Stimulated activated CD4-positive, alpha-beta T cell treated with anti-CD3 and anti-CD28 coated beads, Interleukin-4, amount 100 ng/mL, for 1 hour (primary cell): Measurements from ENCODE around the gene ZNF134.

Experiments
- DNase-seq: peaks from one replicate; pipeline ENCODE4 v3.0.0-alpha.2; 2020

The ZNF134 gene

DNA sequence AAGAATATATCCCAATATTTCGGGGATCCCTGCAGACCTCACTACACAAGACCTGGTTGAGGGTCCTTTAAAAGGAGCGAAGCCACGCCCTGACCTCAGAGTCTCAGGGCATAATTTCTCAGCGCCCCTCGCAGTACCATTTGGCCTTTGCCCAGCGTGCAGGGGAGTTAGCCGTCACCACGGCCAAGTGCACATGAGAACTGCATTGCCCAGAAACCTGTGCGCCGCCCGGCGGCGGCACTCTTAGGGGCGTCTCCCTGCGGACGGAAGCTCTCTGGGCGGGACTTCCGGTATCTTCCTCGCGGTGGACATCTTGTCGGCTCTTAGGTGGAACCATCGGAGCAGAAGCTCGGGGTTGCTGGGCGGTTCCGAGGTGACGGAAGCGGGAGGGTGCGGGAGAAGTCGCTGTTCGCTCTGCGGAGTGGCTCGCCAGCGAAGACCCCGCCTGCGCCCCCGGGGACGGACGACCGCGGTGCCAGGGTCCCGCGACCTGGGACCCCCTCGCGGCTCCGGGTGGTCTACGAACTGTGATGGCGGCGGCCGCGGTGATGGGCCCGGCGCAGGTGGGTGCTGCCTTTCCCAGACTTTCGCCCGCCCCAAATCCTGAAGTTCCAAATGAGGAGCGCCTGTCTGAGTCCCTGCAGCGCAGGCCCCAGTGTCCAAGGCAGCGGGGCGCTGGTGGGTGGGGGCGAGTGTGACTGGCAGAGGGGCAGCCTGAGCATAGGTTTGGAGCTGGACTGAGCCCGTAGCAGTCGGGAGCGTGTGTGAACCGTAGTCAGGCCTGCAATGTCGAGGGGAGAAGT, at the start of gene ZNF134:
TSS of gene ZNF134 (plus strand) at position 302 of the 803 bp plus-strand sequence. CDS start 5,227 bp downstream, outside the sequence.
- peak; percentile 91 for DNase-seq

DNA sequence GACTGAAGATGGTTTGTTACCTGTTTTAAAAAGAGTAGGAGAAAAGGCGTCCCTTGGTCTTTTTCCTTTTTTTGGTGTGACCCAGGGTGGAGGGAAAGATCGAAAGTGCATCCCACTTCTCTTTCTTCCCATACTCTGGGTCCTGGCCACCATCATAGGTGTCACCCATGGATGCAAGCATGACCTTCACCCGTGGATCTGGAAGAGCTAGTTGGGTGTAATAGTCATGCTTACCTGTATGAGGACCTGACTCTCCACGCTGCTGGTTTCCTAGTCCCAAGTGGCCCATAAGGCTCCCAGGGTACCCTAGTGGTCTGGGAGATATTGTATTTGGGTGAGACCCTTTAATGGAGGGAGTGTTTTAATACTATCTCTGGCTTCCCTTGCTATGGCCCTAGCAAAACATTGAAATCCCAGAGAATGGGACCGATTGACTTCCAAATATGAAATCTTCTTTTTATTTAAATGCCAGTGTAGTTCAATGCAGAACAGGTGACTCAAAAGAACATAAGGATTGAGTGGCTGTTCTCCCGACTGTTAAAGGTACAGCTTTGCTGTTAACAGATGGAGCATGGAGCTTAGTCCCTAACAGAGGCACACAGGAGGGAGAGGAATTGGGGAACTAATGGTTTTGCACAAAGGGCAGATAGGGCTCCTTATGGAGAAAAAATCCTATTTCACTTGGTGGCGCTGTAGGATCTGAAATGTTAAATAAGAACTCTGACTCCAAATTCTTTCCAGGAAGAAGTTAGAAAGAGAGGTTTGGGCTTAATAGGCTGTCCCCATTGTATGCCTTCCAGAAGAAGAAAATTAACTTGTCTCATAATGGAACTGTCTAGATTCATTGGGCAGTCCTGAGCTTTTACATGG, 47.4 kb upstream of the ZNF134 start:
- no peak for DNase-seq

DNA sequence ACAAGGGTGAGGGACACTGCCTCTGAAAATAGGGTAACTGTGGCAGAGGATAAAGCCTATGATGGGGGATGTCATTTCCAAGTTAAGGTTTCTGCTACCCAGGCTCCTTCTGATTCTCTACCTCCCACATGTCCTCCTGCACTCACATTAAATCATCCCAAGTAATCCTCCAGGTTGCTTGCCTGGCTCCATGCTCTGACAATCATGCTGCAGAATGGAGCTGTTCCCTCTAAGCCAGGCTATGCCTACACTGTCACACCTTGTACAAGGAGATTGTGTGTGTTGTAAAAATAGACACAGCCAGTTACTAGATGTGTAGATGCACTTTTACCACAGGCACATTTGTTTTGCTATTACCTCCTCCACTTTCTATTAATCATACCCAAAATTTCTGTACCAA, 43.3 kb upstream of the ZNF134 start:
- DNase-seq = no peak

DNA sequence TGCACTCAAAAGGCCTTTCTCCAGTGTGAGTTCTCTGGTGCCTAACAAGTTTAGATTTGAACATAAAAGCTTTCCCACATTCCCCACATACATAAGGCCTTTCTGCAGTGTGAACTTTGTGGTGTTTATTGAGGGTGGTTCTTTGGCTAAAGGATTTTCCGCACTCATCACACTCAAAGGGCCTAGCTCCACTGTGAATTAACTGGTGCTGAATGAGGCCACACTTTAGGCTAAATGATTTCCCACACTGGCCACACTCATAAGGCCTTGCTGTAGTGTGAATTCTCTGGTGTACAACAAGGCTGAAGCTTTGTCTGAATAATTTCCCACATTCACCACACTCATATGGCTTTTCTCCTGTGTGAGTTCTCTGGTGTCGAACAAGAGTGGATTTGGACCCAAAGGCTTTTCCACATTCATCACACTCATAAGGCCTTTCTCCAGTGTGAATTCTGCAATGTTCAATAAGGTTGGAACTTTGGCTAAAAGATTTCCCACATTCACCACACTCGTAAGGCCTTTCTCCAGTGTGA, 41.6 kb upstream of the ZNF134 start:
- no peak for DNase-seq

DNA sequence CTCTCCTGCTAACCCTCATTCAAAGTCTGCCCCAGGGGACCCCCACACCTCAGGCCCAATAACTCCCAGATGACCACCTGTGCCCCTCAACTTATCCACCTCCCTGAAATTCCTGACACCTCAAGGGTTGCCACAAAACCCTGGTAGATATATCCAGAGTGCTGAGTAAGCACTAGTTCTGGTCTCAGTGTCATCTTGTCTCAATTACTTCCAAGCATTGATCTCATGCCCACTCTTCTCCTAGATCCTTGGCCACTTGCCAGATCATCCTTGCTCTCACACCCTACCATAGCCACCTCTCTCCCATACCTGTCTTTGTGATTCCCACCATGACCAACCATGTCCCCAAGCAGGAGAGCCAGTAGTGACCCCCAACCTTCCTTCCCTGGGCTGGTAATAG, 37.4 kb upstream of the ZNF134 start:
- no peak for DNase-seq

DNA sequence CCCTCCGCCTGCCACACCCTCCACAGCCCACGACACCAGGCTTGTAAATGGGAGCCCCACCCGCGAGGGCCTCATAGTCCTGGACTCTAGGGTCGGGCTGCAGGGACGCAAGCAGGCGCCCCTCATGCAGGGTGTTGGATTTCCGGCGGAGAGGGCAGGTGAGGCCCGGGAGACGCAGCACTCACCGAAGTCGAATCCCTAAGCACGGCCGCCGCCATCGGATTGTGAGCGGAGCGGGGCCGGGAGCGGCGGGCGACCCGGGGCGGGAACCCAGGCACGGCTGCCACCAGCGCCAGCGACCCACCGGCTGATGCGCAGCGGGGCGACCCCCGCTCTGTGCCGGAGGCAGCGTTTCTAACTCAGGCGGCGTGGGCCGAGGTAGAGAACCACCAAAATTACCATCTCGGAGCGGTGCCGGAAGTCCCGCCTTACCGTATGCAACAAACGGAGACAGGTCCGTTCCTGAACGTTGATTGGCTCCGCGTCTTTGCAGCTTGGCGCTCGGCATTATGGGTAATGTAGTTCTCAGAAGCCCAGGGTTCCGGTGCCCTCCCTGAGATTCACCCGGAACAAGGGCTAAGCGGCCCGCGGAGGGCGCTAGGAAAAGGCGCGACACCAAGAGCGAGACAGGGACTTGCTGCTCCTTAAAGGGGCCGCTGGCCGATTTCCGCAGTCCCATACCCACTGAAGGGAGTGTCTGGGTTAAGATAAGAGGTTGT, 35.4 kb upstream of the ZNF134 start, which contains the start of gene ZNF416:
TSS of gene ZNF416 (minus strand) at position 425 of the 719 bp plus-strand sequence. CDS start at position 218, 207 bp downstream.
- peak; percentile 91 for DNase-seq

DNA sequence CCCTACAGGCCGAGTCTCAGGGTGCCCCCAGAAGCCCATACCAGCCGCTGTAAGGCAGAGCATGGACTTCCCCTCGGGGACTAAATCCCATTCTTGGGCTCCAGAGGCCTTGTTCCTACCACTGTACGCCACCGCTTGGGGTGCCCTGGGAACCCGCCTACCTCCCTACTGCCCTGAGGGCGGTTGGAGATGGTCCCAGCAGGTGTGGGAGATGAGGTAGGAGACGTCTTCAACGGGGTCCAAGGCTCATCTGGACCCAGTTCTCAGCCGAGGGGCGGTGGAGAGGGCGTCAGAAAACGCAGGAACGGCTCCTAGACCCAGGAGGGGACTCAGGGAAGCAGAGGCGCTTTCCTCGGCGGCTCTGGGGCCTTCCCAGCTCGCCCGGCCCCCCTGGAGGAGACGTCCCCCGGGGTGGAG, 30.9 kb upstream of the ZNF134 start:
- no peak for DNase-seq

DNA sequence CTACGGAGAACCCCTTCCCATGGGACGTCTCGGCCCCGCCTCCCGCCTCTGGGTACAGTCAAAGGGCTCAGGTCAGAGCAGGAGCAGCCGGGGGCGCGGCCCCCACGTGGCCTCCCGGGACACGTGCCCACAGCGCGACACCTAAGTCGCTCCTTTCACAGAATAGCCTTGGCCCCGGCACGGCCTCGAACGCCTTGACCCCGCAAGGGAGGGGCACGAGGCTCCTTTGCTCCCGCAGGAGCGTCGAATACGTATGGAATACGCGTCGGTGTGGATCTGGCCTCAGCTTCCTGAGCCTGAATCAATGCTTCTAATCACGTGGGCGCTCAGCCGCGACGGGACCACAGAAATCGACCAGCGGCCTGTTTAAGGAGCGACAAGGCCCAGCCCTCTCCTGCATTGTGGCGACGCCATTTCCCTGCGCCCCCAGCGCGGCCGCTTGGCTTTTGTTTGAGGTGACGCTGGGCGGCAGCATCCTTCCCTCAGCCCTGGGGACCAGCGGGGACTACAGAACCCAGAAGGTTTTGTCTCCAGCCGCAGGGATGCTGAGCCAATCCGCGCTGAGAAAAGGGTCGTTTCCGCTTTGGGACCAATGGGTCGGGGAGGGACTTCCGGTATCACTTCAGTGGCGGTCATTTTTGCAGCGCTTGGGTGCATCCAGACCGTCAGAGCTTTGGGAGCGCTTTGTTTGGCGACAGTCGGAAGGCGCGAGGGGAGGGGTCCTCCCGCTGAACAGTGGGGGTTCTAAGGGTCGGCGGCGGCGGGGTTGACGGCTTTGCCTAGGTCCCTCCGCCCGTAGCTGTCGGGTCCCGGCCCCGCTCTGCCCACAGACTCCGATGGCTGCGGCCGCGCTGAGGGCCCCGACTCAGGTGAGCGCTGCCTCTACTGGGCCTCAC, 30.3 kb upstream of the ZNF134 start, which contains the start of gene ZIK1:
TSS of gene ZIK1 (plus strand) at position 625 of the 896 bp plus-strand sequence. CDS start at position 837, 212 bp downstream.
- peak; percentile 82 for DNase-seq

DNA sequence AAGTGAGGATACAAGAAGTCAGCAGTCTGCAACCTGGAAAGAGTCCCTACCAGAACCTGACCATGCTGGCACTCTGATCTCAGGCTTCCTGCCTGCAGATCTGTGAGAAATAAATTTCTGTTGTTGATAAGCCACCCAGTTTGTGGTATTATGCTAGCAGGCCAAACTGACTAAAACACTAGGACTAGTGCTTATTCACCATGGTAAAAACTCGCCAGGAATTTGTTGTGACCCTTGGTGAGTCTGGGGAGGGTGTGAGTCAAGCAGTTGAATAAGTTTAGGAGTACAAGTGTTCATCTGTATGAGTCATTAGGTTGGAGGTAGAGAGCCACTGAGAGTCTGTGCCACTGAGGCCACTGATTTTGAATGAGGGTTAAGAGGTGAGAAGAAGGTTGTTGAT, 26.5 kb upstream of the ZNF134 start:
- no peak for DNase-seq

DNA sequence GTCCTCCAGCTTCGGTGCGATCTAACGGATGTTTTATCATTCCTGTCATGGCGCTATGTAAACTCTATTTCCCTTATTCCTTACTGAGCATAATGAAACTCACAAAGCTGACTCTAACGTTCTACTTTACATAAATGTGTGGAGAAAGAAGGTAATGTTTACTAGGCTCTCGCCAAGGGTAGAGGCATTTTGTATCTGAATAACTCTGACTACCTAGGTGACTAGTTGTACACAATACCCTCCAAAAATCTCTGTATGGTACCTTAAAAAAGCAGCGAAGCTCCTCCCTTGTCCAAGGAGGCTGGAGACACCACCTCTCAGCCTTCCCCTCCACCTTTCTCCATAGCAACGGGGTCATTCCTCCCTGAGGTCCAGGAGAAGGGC, 14.7 kb upstream of the ZNF134 start:
- DNase-seq = no peak

DNA sequence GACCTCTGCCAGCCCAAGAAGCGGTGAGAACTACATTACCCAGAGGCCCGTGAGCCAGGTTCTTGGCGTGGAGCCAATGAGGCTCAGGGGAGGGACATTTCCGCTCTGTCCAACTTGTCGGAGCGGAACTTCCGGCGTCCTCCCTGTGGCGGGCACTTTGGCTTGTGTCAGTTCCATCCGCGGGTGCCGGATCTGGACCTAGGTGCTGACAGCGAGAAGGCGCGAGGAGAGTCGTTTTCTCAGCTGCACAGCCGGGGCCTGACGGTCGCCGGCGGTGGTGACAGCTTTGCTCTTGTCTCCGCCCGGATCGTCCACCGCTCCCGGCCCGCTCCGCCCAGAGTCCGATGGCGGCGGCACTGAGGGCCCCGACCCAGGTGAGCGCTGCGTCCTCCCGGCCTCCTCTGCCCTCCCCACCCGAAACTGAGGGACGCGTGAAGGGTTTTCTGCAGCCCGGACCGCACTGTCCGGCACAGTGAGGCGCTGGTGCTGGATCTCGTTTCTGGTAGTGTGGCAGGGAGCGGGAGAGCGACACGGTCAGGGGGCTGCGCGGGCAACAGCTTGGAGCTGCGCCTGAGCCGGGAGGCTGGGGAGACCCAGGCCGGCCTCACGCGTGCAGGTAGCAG, 14.2 kb upstream of the ZNF134 start, which contains the start of gene ZNF530:
TSS of gene ZNF530 (plus strand) at position 125 of the 623 bp plus-strand sequence. CDS start 4,461 bp downstream, outside the sequence.
- peak; percentile 89 for DNase-seq

DNA sequence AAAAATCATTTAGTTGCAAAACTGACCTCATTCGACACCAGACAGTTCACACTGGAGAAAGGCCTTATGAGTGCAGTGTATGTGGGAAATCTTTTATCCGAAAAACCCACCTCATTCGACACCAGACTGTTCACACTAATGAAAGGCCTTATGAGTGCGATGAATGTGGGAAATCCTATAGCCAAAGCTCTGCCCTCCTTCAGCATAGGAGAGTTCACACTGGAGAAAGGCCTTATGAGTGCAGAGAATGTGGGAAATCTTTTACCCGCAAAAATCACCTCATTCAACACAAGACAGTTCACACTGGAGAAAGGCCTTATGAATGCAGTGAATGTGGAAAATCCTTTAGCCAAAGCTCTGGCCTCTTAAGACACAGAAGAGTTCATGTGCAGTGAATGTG, 7.1 kb upstream of the ZNF134 start:
- no peak for DNase-seq

DNA sequence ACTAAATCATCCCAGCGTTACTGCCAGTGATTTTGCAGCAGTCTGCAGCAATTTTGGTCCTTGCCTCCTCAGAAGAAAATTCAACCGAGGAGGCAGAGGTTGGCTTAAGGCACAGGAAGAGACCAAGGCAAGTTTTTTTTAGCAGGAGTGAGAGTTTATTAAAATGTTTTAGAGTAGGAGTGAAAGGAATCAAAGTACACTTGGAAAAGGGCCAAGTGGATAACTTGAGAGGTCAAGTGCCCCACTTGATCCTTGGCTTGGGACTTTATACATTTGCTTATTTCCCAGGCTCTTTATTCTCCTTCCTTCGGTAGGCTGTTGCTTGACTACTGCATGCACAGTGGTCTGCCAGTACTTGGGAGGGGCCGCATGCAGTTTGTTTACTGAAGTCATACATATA, 2.9 kb upstream of the ZNF134 start:
- DNase-seq = no peak

DNA sequence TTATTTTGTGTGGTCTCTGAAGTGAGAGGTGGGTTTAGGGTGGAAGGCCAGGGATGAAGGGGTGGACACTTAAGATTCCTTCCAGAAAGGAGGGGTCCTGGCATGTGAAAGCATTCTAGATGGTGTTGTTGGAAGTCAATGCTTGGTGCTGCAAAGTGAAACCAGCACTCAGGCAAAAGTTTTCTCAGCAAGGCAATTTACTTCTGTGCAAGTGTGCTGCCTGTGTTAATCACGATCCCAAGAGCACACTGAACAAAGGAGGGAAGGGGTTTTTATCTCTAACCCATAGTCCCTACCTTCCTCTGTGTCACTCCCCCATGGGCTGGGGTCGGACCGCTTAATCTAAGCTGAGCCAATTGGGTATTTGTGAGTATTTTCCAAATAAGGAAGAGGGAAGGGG, 1.3 kb downstream of the ZNF134 start:
- DNase-seq = no peak

DNA sequence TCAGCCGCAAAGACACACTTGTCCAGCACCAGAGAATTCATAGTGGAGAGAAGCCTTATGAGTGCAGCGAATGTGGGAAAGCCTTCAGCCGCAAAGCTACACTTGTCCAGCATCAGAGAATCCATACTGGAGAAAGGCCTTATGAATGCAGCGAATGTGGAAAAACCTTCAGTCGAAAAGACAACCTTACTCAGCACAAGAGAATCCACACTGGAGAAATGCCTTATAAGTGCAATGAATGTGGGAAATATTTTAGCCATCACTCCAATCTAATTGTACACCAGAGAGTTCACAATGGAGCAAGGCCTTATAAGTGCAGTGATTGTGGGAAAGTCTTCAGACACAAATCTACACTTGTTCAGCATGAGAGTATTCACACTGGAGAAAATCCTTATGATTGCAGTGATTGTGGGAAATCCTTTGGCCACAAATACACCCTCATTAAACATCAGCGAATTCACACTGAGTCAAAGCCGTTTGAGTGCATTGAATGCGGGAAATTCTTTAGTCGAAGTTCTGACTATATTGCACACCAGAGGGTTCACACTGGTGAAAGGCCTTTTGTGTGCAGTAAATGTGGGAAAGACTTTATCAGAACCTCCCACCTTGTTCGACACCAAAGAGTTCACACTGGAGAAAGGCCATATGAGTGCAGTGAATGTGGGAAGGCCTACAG, 6.8 kb downstream of the ZNF134 start:
- DNase-seq = no peak

DNA sequence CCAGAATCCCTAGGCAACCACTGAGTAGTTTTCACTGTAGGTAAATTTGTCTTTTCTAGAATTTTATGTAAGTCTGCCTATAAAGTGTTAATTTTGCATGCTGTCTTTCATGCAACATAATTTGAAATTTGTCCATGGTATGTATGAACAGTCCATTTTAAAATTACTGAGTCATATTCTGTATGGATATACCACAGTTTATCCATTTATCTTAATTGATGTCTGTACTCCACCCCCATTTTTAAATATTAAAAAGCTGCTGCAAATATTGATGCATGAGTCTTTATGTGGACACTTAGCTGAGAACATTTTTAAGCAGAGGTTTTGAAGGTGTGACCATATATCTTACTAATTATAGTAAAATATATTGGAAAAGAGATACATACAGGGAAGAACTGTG, 9.0 kb downstream of the ZNF134 start:
- DNase-seq = no peak

DNA sequence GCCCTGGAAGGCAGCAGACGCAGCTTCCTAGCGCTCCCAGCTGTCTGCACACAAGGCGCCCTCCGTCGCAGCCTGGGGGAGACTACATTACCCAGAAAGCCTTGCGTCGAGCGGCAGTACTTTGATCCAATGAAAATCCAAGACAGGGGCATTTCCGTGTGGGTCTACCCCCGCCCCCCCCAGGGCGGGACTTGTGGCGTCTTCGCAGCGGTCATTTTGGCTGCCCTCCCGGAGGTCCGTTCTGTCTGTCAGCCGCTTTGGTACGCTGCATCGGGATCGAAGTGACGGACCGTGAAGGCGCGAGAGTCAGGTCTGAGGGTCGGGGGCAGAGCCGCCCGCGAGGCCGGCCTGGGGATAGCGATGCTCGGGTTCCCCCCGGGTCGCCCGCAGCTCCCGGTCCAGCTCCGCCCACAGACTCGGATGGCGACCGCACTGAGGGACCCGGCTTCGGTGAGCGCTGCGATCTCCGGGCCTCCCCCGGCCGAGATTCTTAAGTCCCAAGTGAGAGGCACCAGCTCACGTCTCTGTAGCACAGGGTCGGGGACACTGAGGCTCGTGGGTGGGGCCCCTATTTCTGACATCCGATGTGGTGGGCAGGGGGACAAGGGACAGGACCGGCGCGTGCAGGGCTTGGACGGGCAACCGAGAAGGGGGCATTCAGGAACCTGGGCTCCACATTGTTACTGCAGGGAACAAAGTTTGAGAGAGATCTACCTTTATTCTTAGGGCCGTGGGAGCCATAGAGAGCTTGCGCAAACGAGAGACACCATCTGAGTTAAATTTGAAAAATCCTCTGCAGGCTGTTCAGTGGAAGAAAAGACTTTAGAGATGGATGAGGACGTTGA, 19.2 kb downstream of the ZNF134 start, which contains the start of gene ZNF211:
TSS of gene ZNF211 (plus strand) at position 182 of the 845 bp plus-strand sequence. CDS start at position 361, 179 bp downstream.
- DNase-seq = peak; percentile 85

DNA sequence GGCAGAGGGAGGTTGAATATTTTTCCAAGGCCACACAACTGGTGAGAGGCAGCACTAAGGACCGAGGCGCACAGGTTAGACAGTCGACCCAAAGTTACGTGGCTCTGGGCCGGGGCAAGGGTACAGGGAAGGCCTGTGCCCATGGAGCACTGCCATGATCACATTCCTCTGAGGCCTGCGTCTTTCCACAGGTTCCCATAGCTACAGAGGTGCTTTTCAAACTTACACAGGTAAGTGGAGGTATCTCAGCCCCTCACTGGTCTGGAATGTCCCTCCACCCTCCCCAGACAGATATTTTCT, 19.7 kb downstream of the ZNF134 start:
- DNase-seq = no peak

DNA sequence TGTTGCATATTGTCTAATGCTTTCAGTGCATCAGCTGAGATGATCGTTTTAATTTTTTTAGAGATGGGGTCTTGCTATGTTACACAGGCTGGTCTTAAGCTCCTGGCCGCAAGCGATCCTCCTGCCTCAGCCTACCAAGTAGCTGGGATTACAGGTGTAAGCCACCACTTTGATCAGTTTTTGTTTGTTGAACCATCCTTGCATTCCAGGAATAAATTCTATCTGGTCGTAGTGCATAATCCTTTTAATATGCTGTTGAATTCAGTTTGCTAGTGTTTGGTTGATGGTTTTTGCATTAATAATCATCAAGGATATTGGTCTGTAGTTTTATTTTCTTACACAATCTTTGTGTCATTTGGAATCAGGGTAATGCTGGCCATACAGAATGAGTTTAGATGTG, 23.3 kb downstream of the ZNF134 start:
- DNase-seq = no peak
